Measurements from ENCODE around the gene USF1. TPM values are rescaled to one million over a fixed set of nuclear protein-coding genes. Genes with fewer than 3 reads are reported as not detected.

USF1 gene
- total RNA-seq, 8 experiments from 2014 or later = 60.3 to 156 (median 85.6) TPM

DNA sequence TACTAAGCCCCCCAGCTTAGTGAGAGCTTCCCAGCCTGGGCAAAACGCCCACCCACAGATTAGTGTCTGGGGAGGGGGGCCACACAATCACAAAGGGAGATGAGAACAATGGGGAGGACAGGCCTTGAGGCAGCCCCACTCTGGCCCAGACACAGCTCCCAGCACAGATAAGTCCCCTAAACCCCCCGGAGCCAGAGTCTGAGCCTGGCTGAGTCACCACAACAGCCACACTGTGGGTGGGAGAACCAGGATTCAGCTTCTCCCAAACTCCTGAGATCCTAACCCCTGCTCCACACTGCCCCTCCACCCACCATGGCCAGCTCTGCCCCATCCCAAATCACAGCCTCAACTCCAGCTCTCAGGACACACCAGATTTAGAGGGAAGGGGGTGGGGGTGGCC is 39.4 kb upstream of the USF1 start:
- 50% methylated on average over 1 of the region's 2 CpGs; no CpG with 5 or more reads in 9 of the 10 experiments for WGBS, 10 experiments
- Histone ChIP-seq H3K27ac (no peak overlapping the region), H3K4me1 (replicated peaks in 1 of 2) (peaks cover 5 to 19% of the 10 kb centered on the region in 2 donors), H3K4me3 (no peak overlapping the region)
- in situ Hi-C loops (cut with MboI; ENCODE audit: low pct_unique_long_range_greater_than_20kb in 2 of 9, low sequenced_read_pairs in 9 of 9, unreplicated experiment in 9 of 9) = loop anchor here in 1 of 9 experiments (25.0 kb wide), 1 partner anchor 98 kb away; no protein-coding TSS in a partner anchor
- ATAC-seq (replicated peaks in 6 of 8) = no peak

GRCh38 chr1:161084597-161084988 is 38.8 kb upstream of the USF1 start:
- in situ Hi-C loops (cut with MboI; ENCODE audit: low pct_unique_long_range_greater_than_20kb in 2 of 9, low sequenced_read_pairs in 9 of 9, unreplicated experiment in 9 of 9) = loop anchor here in 1 of 9 experiments (25.0 kb wide), 1 partner anchor 97 kb away; no protein-coding TSS in a partner anchor
- peaks cover 5 to 19% of the 10 kb centered on the region in 2 donors for H3K4me1 ChIP-seq (replicated peaks in 1 of 2)
- H3K27ac ChIP-seq = no peak overlapping the region
- no peak for ATAC-seq (replicated peaks in 6 of 8)
- H3K4me3 ChIP-seq = no peak overlapping the region
- WGBS, 10 experiments = 80 to 88% methylated on average over 1 of the region's 1 CpG; no CpG with 5 or more reads in 8 of the 10 experiments

GRCh38 chr1:161083748-161084596 is 38.2 kb upstream of the USF1 start:
- Histone ChIP-seq H3K27ac (peak overlapping the region in 1 of 2 donors; percentile 75), H3K4me3 (no peak overlapping the region), H3K4me1 (replicated peaks in 1 of 2) (peaks cover 5 to 19% of the 10 kb centered on the region in 2 donors)
- in situ Hi-C loops (cut with MboI; ENCODE audit: low pct_unique_long_range_greater_than_20kb in 2 of 9, low sequenced_read_pairs in 9 of 9, unreplicated experiment in 9 of 9) = loop anchor here in 1 of 9 experiments (25.0 kb wide), 1 partner anchor 97 kb away; no protein-coding TSS in a partner anchor
- 47 to 96% (median 94%) methylated on average over 2 to 8 of the region's 10 CpGs; no CpG with 5 or more reads in 3 of the 10 experiments for WGBS, 10 experiments
- no peak for ATAC-seq (replicated peaks in 6 of 8)

- Histone ChIP-seq H3K4me1 (replicated peaks in 1 of 2) (peaks cover 5 to 19% of the 10 kb centered on the region in 2 donors), H3K4me3 (no peak overlapping the region), H3K27ac (peak overlapping the region in 1 of 2 donors; percentile 75)
- WGBS, 10 experiments = 20 to 100% (median 73%) methylated on average over 1 to 6 of the region's 8 CpGs; no CpG with 5 or more reads in 5 of the 10 experiments
- ATAC-seq (replicated peaks in 6 of 8) = peak; percentile 77 to 97 (median 96)
- in situ Hi-C loops (cut with MboI; ENCODE audit: low pct_unique_long_range_greater_than_20kb in 2 of 9, low sequenced_read_pairs in 9 of 9, unreplicated experiment in 9 of 9) = loop anchor here in 1 of 9 experiments (25.0 kb wide), 1 partner anchor 96 kb away; no protein-coding TSS in a partner anchor
Measured at GRCh38 chr1:161082996-161083747, 37.4 kb upstream of the USF1 start.

- Histone ChIP-seq H3K27ac (no peak overlapping the region), H3K4me3 (no peak overlapping the region), H3K4me1 (replicated peaks in 1 of 2) (peaks cover 5 to 19% of the 10 kb centered on the region in 2 donors)
- in situ Hi-C loops (cut with MboI; ENCODE audit: low pct_unique_long_range_greater_than_20kb in 2 of 9, low sequenced_read_pairs in 9 of 9, unreplicated experiment in 9 of 9) = loop anchor here in 1 of 9 experiments (25.0 kb wide), 1 partner anchor 95 kb away; no protein-coding TSS in a partner anchor
- ATAC-seq (replicated peaks in 6 of 8) = no peak
- 40 to 100% (median 89%) methylated on average over 1 to 2 of the region's 2 CpGs; no CpG with 5 or more reads in 5 of the 10 experiments for whole genome bisulfite sequencing, 10 experiments
Measured at GRCh38 chr1:161082483-161082882, 36.7 kb upstream of the USF1 start.

GRCh38 chr1:161081519-161081918 is 35.7 kb upstream of the USF1 start:
- peaks cover 5 to 19% of the 10 kb centered on the region in 2 donors for H3K4me1 ChIP-seq (replicated peaks in 1 of 2)
- no peak for ATAC-seq (replicated peaks in 6 of 8)
- H3K27ac ChIP-seq = no peak overlapping the region
- WGBS, 10 experiments = 78 to 86% (median 80%) methylated on average over 1 to 5 of the region's 5 CpGs; no CpG with 5 or more reads in 7 of the 10 experiments
- H3K4me3 ChIP-seq = no peak overlapping the region
- in situ Hi-C loops (cut with MboI; ENCODE audit: low pct_unique_long_range_greater_than_20kb in 2 of 9, low sequenced_read_pairs in 9 of 9, unreplicated experiment in 9 of 9) = loop anchor here in 1 of 9 experiments (25.0 kb wide), 1 partner anchor 94 kb away; no protein-coding TSS in a partner anchor

GRCh38 chr1:161080441-161081405 is 34.9 kb upstream of the USF1 start:
- 20 to 53% (median 44%) methylated on average over 1 to 5 of the region's 5 CpGs; no CpG with 5 or more reads in 2 of the 10 experiments for WGBS, 10 experiments
- peak in 3 of 8 experiments; percentile 7 to 37 (median 22) for ATAC-seq (replicated peaks in 6 of 8)
- Histone ChIP-seq H3K27ac (no peak overlapping the region), H3K4me3 (no peak overlapping the region), H3K4me1 (replicated peaks in 1 of 2) (peaks cover 5 to 19% of the 10 kb centered on the region in 2 donors)
- in situ Hi-C loops (cut with MboI; ENCODE audit: low pct_unique_long_range_greater_than_20kb in 2 of 9, low sequenced_read_pairs in 9 of 9, unreplicated experiment in 9 of 9) = loop anchor here in 1 of 9 experiments (25.0 kb wide), 1 partner anchor 93 kb away; no protein-coding TSS in a partner anchor

GRCh38 chr1:161079436-161080110 is 33.8 kb upstream of the USF1 start:
- Histone ChIP-seq H3K4me3 (no peak overlapping the region), H3K27ac (no peak overlapping the region), H3K4me1 (replicated peaks in 1 of 2) (peaks cover 5 to 18% of the 10 kb centered on the region in 2 donors)
- WGBS, 10 experiments = 83 to 98% (median 95%) methylated on average over 1 to 18 of the region's 41 CpGs; no CpG with 5 or more reads in 5 of the 10 experiments
- no peak for ATAC-seq (replicated peaks in 6 of 8)
- in situ Hi-C loops (cut with MboI; ENCODE audit: low pct_unique_long_range_greater_than_20kb in 2 of 9, low sequenced_read_pairs in 9 of 9, unreplicated experiment in 9 of 9) = loop anchor here in 1 of 9 experiments (25.0 kb wide), 1 partner anchor 92 kb away; no protein-coding TSS in a partner anchor

- Histone ChIP-seq H3K4me1 (replicated peaks in 1 of 2) (peaks cover 0 to 4% of the 10 kb centered on the region in 2 donors), H3K4me3 (no peak overlapping the region), H3K27ac (no peak overlapping the region)
- ATAC-seq (replicated peaks in 6 of 8) = no peak
- in situ Hi-C loops (cut with MboI; ENCODE audit: low pct_unique_long_range_greater_than_20kb in 2 of 9, low sequenced_read_pairs in 9 of 9, unreplicated experiment in 9 of 9) = loop anchor here in 1 of 9 experiments (25.0 kb wide), 1 partner anchor 90 kb away; no protein-coding TSS in a partner anchor
- WGBS, 10 experiments = 65 to 100% (median 89%) methylated on average over 1 to 5 of the region's 9 CpGs; no CpG with 5 or more reads in 4 of the 10 experiments
Measured at GRCh38 chr1:161077426-161077825, 31.6 kb upstream of the USF1 start.

- Histone ChIP-seq H3K4me3 (no peak overlapping the region), H3K27ac (no peak overlapping the region), H3K4me1 (replicated peaks in 1 of 2) (peaks cover 0 to 4% of the 10 kb centered on the region in 2 donors)
- peak in 1 of 8 experiments; percentile 2 for ATAC-seq (replicated peaks in 6 of 8)
- in situ Hi-C loops (cut with MboI; ENCODE audit: low pct_unique_long_range_greater_than_20kb in 2 of 9, low sequenced_read_pairs in 9 of 9, unreplicated experiment in 9 of 9) = loop anchor here in 1 of 9 experiments (25.0 kb wide), 1 partner anchor 89 kb away; no protein-coding TSS in a partner anchor
Measured at GRCh38 chr1:161076410-161076809, 30.6 kb upstream of the USF1 start.

Data from motor neuron (in vitro differentiated cells).